K562 (cell line): Measurements from ENCODE around the gene SDSL. TPM values are rescaled to one million over a fixed set of nuclear protein-coding genes. Genes with fewer than 3 reads are reported as not detected.

Experiments used
- ATF7 ChIP-seq: fragments of 450-650 bp; IDR thresholded peaks from 2 replicates; pipeline ENCODE4 v1.7.1; 2014; ENCODE audit warnings: mild to moderate bottlenecking, moderate library complexity
- C11orf30 ChIP-seq: fragments of 450-650 bp; IDR thresholded peaks from 2 replicates; pipeline ENCODE4 v1.6.1; 2016; ENCODE audit warnings: low read depth, mild to moderate bottlenecking
- CBFA2T2 ChIP-seq: fragments of 450-650 bp; conservative IDR thresholded peaks from 2 replicates; pipeline ENCODE4 v1.6.1; 2017; ENCODE audit warnings: mild to moderate bottlenecking
- CHCHD3 ChIP-seq: fragments of 250-450 bp; sonication (Bioruptor Pico); IDR thresholded peaks from 2 replicates; pipeline ENCODE4 v2.1.2; 2022; ENCODE audit warnings: mild to moderate bottlenecking
- DNMT1 ChIP-seq: fragments of 450-650 bp; IDR thresholded peaks from 2 replicates; pipeline ENCODE4 v1.6.1; 2016; ENCODE audit warnings: antibody characterized with exemption, mild to moderate bottlenecking
- ESRRA ChIP-seq: fragments of 450-650 bp; IDR thresholded peaks from 2 replicates; pipeline ENCODE4 v1.6.1; 2014; ENCODE audit warnings: low read depth, mild to moderate bottlenecking, moderate library complexity, borderline replicate concordance
- ETV5 ChIP-seq: sonication (generic); formaldehyde crosslinking; IDR thresholded peaks from 2 replicates; pipeline ENCODE4 v1.4.0; 2020; ENCODE audit warnings: low read depth, mild to moderate bottlenecking, missing genetic modification reagents
- FOS ChIP-seq: IDR thresholded peaks from 3 replicates; pipeline ENCODE4 v1.6.1; 2011; ENCODE audit not compliant: insufficient read length; ENCODE audit errors: extremely low read depth
- ILF3 ChIP-seq: fragments of 450-650 bp; IDR thresholded peaks from 2 replicates; pipeline ENCODE4 v1.6.1; 2018; ENCODE audit warnings: antibody characterized with exemption, mild to moderate bottlenecking, moderate library complexity, borderline replicate concordance
- MAFF ChIP-seq: IDR thresholded peaks from 2 replicates; pipeline ENCODE4 v1.6.1; 2012; ENCODE audit warnings: low read length, improper control_type of control experiment
- MAFK ChIP-seq: IDR thresholded peaks from 2 replicates; pipeline ENCODE4 v1.6.1; 2011; ENCODE audit warnings: low read length, improper control_type of control experiment
- MYC ChIP-seq, 2 experiments: fragments of 250-450 bp in 1 of 2; sonication (Bioruptor Pico) in 1 of 2; IDR thresholded peaks; 2 replicates each; pipeline versions ENCODE4 v1.5.1 to v1.6.1; 2012 to 2021; ENCODE audit warnings: low read depth in 2 of 2, borderline replicate concordance in 1 of 2, improper control_type of control experiment in 1 of 2, low read length in 1 of 2, mild to moderate bottlenecking in 1 of 2, moderate library complexity in 1 of 2
- NCOA4 ChIP-seq: fragments of 450-650 bp; IDR thresholded peaks from 2 replicates; pipeline ENCODE4 v1.6.1; 2018; ENCODE audit warnings: mild to moderate bottlenecking; ENCODE audit not compliant: partially characterized antibody
- NFE2 ChIP-seq: IDR thresholded peaks from 2 replicates; pipeline ENCODE4 v1.6.1; 2014; ENCODE audit warnings: antibody characterized with exemption, low read depth
- NFE2L1 ChIP-seq: fragments of 450-650 bp; IDR thresholded peaks from 2 replicates; pipeline ENCODE4 v1.6.1; 2016; ENCODE audit warnings: missing genetic modification characterization, low read depth, mild to moderate bottlenecking, missing compliant biosample characterization, moderate library complexity, borderline replicate concordance
- NFXL1 ChIP-seq: fragments of 450-650 bp; formaldehyde crosslinking; IDR thresholded peaks from 2 replicates; pipeline ENCODE4 v1.4.0; 2021; ENCODE audit warnings: mild to moderate bottlenecking
- NR1H2 ChIP-seq: sonication (generic); formaldehyde crosslinking; IDR thresholded peaks from 2 replicates; pipeline ENCODE4 v1.4.0; 2020; ENCODE audit warnings: mild to moderate bottlenecking, missing genetic modification reagents
- PHF21A ChIP-seq: fragments of 450-650 bp; IDR thresholded peaks from 2 replicates; pipeline ENCODE4 v1.6.1; 2017; ENCODE audit warnings: low read depth, borderline replicate concordance
- TCF3 ChIP-seq: sonication (generic); formaldehyde crosslinking; IDR thresholded peaks from 2 replicates; pipeline ENCODE4 v1.4.0; 2020; ENCODE audit warnings: mild to moderate bottlenecking, missing genetic modification reagents
- XRCC4 ChIP-seq: IDR thresholded peaks from one replicate; pipeline ENCODE4 v1.6.1; 2011; ENCODE audit not compliant: insufficient read depth, insufficient read length; ENCODE audit errors: extremely low read depth
- ZBTB11 ChIP-seq, 3 experiments: fragments of 200-800 bp in 1 of 3; fragments of 250-450 bp in 1 of 3; fragments of 450-650 bp in 1 of 3; sonication (Bioruptor Pico) in 1 of 3; sonication (Bioruptor generic) in 1 of 3; formaldehyde crosslinking in 1 of 3; IDR thresholded peaks; 2 replicates each; pipeline versions ENCODE4 v1.6.1 to v1.8.0; 2016 to 2022; ENCODE audit warnings: mild to moderate bottlenecking in 2 of 3, missing genetic modification characterization in 2 of 3, missing compliant biosample characterization in 1 of 3, moderate library complexity in 1 of 3
- ZFP36 ChIP-seq: fragments of 150-350 bp; IDR thresholded peaks from 2 replicates; pipeline ENCODE4 v1.6.1; 2018; ENCODE audit warnings: low read length, low read depth; ENCODE audit not compliant: partially characterized antibody
- ZNF395 ChIP-seq: fragments of 200-800 bp; sonication (Bioruptor generic); IDR thresholded peaks from 2 replicates; pipeline ENCODE4 v1.6.1; 2017; ENCODE audit warnings: missing genetic modification characterization, missing compliant biosample characterization
- polyA plus RNA-seq, 8 experiments: library from polyadenylated mRNA; depleted of rRNA in 4 of 8; stranded (reverse) in 5 of 8; unstranded in 3 of 8; fragments of >200 nt; fragmentation: Nextera tagmentation in 2 of 8; fragmentation: Illumina TruSeq in 1 of 8; extraction: Ambion mirVana in 2 of 8; extraction: Trizol in 1 of 8; gene quantifications; 2 replicates each; pipeline versions ENCODE4 v1.2.1 to v1.2.3, GENCODE V29; 2011 to 2014; ENCODE audit warnings: inconsistent platforms in 1 of 8, missing spikeins in 1 of 8
- total RNA-seq, 7 experiments: library from RNA; depleted of rRNA in 6 of 7; stranded (reverse); fragments of >200 nt in 6 of 7; fragmentation: Illumina TruSeq in 2 of 7; extraction: Trizol in 2 of 7; gene quantifications; 2 replicates each; pipeline versions ENCODE4 v1.2.1 to v1.2.3, GENCODE V29; 2011 to 2021; ENCODE audit warnings: low replicate concordance in 1 of 7

SDSL gene
- total and polyA plus RNA-seq, 9 of the 15 experiments (the other 6 are each of a cell fraction or from before 2014, with no cell fraction given) = 0.31 to 11.0 (median 7.4) TPM

- TF ChIP-seq ESRRA = peak; percentile 71
- no peak for TF ChIP-seq CHCHD3 (CRISPR knock-in tag)
- TF ChIP-seq C11orf30 = peak; percentile 83
- 0 out of 2 replicates have a peak, but pooled peaks have one; percentile 42 for TF ChIP-seq MAFF
- TF ChIP-seq XRCC4 = no peak
- TF ChIP-seq TCF3 (CRISPR knock-in tag) = no peak
- TF ChIP-seq NFE2 = peak; percentile 91
- no peak for TF ChIP-seq ZFP36
- no peak for TF ChIP-seq ATF7
- no peak for TF ChIP-seq NR1H2 (CRISPR knock-in tag)
- TF ChIP-seq ZBTB11 (CRISPR knock-in tag; IDR thresholded peaks at IDR 0.05) = 0 out of 6 replicates have a peak, but pooled peaks of 1 of the 3 experiments have one; percentile 24
- TF ChIP-seq PHF21A = no peak
- TF ChIP-seq ZNF395 (CRISPR knock-in tag) = no peak
- no peak for TF ChIP-seq FOS
- TF ChIP-seq ILF3 = no peak
- no peak for TF ChIP-seq MYC (IDR thresholded peaks at IDR 0.05; ENCODE audit: low read depth, low read length)
- TF ChIP-seq MYC (CRISPR knock-in tag; IDR thresholded peaks at IDR 0.05; ENCODE audit: borderline replicate concordance, low read depth) = no peak
- no peak for TF ChIP-seq NCOA4
- no peak for TF ChIP-seq CBFA2T2
- TF ChIP-seq NFXL1 (CRISPR knock-in tag) = no peak
- TF ChIP-seq DNMT1 = no peak
- TF ChIP-seq MAFK = peak; percentile 70; the same call in 1 of the 2 replicates
- TF ChIP-seq NFE2L1 (tag) = peak; percentile 54; the same call in 1 of the 2 replicates
- TF ChIP-seq ETV5 (CRISPR knock-in tag) = no peak
Measured at GRCh38 chr12:113407931-113408600, 14.1 kb upstream of the SDSL start (continued).
